HG03108 (cell line): ENCODE results near the gene TMEM126B.
A peak's percentile ranks its signal among the peaks of the same experiment; 100 is the strongest.

Experiments
- ATAC-seq: cut with Tn5 transposase; IDR thresholded peaks from one replicate; pipeline ENCODE4 v1.9.1; 2021; ENCODE audit warnings: moderate library complexity; ENCODE audit not compliant: unreplicated experiment

The TMEM126B gene

GRCh38 chr11:85680897-85681296 is 52.5 kb downstream of the TMEM126B start:
- ATAC-seq, result no peak

GRCh38 chr11:85682330-85683305 is 54.2 kb downstream of the TMEM126B start:
- ATAC-seq, result peak; percentile 69

GRCh38 chr11:85685125-85685819 is 56.9 kb downstream of the TMEM126B start:
- ATAC-seq, result no peak

GRCh38 chr11:85685820-85686459 is 57.5 kb downstream of the TMEM126B start, which contains the start of gene CCDC89:
Gene CCDC89 (minus strand): TSS chr11:85686195. CDS start chr11:85686130, 65 bp downstream.
- ATAC-seq, result no peak
